ENCODE measurements around the gene ADGRE2. TPM values are rescaled to one million over a fixed set of nuclear protein-coding genes. Genes with fewer than 3 reads are reported as not detected.

ADGRE2 gene
- total and polyA plus RNA-seq, 2 experiments from 2014 or later, result 2.4 TPM

GRCh38 chr19:14703833-14704232, 74.5 kb downstream of the ADGRE2 start (continued):
- TF ChIP-seq ZNF462 (CRISPR knock-in tag; IDR thresholded peaks at IDR 0.05) (no peak), EZH2phosphoT487 (IDR thresholded peaks at IDR 0.05; ENCODE audit: unreplicated experiment) (no peak), ETS1 (IDR thresholded peaks at IDR 0.05) (no peak)

- Mint-ChIP-seq H3K9me3 (peaks cover 19% of the 10 kb centered on the region), H3K36me3 (ENCODE audit: low read depth) (peaks cover 72% of the 10 kb centered on the region)
Measured at GRCh38 chr19:14700711-14701375, 77.5 kb downstream of the ADGRE2 start.

More at GRCh38 chr19:14700711-14701375, 77.5 kb downstream of the ADGRE2 start:
- Histone ChIP-seq H3K36me3 (ENCODE audit: insufficient read depth) (peaks cover 18% of the 10 kb centered on the region; the same call in 1 of the 2 replicates), H3K9me2 (ENCODE audit: insufficient read depth) (no peaks in the 10 kb centered on the region), H3K79me2 (replicated peaks; ENCODE audit: insufficient read depth) (no peaks in the 10 kb centered on the region), H3F3A (replicated peaks; ENCODE audit: low read depth) (no peaks in the 10 kb centered on the region), H3K27me3 (ENCODE audit: insufficient read depth) (no peaks in the 10 kb centered on the region), H3K4me1 (ENCODE audit: insufficient read depth) (no peaks in the 10 kb centered on the region), H2AFZ (no peak overlapping the region), H3K27ac (ENCODE audit: low read depth) (no peak overlapping the region), H3K4me2 (no peak overlapping the region), H4K20me1 (replicated peaks; ENCODE audit: insufficient read depth) (no peaks in the 10 kb centered on the region), H3K4me3 (no peak overlapping the region)
- H3K27me3 Mint-ChIP-seq (ENCODE audit: insufficient read depth, low read depth, poor library complexity), result peaks cover 2% of the 10 kb centered on the region
- DNase-seq (ENCODE audit: low spot score), result no peak
- TF ChIP-seq JUNB (IDR thresholded peaks at IDR 0.05; ENCODE audit: unreplicated experiment), result no peak
- no peak overlapping the region for H3K27ac Mint-ChIP-seq
- H3K4me1 Mint-ChIP-seq, result no peaks in the 10 kb centered on the region
- ATAC-seq, result no peak
- no peak overlapping the region for H3K4me3 Mint-ChIP-seq

Data from GM23338 (cell line).